Subcutaneous adipose tissue (tissue), 4 donors: Measurements from ENCODE around the gene KMT5C. TPM values are rescaled to one million over a fixed set of nuclear protein-coding genes. Genes with fewer than 3 reads are reported as not detected.

Source experiments
- CTCF ChIP-seq: fragments of 450-650 bp; IDR thresholded peaks from one replicate; pipeline ENCODE4 v1.5.1; 2016; ENCODE audit warnings: low read depth, mild to moderate bottlenecking, control low read depth, antibody characterized with exemption, moderate library complexity
- total RNA-seq, 4 donors: library from RNA; depleted of rRNA; stranded (reverse); fragments of >200 nt; gene quantifications; one replicate each; pipeline ENCODE4 v1.1.0, GENCODE V29; 2016

The KMT5C gene
- 10 to 100 TPM in 1 of 4 donors, 1 to 10 TPM in 3; 7.0 to 24.1 (median 8.0) TPM for total RNA-seq

- TF ChIP-seq CTCF: no peak
Measured at GRCh38 chr19:55339105-55339888, at the start of gene KMT5C. Gene KMT5C, plus strand, starts transcription at chr19:55339876. Its CDS starts 2,061 bp downstream, at chr19:55341937.

GRCh38 chr19:55297267-55297666, 42.4 kb upstream of the KMT5C start:
- TF ChIP-seq CTCF: no peak

DNA sequence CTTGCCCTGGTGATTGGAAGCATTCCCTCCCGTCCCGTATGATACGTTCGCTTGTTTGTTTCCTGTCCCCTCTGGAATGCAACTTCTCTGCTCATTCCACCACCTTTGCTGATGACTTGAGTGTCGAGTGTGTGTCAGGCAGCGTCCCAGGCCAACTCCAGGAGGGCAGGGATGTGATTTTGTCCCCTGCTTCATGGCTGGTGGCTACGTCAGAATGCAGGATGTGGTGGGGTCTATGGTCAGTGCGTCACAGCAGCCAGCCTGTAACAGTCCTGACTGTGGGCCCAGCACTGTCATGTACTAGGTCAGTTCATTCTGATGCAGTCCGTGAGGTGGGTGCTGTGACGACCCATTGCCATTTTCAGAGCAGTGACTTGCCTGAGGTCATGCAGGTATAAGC, 39.7 kb upstream of the KMT5C start:
- TF ChIP-seq CTCF: no peak

GRCh38 chr19:55300886-55301458, 38.7 kb upstream of the KMT5C start:
- no peak for TF ChIP-seq CTCF

- TF ChIP-seq CTCF: no peak
Measured at GRCh38 chr19:55301459-55302317, 38.0 kb upstream of the KMT5C start.

DNA sequence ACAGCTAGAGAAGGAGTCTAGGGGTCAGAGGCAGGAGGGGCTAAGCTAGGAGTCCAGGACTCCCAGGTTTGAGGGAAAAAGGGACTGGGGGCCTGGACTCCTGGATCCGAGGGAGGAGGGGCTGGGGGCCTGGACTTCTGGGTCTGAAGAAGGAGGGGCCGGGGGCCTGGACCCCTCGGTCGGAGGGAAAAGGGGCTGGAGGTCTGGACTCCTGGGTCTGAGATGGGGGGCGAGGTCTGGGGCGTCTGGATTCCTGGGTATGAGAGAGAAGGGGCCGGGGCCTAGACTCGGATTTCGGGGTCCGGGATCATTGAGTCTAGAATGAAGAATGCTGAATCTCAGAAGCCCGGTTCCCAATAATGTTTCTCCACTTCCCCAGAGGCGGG, 37.4 kb upstream of the KMT5C start:
- TF ChIP-seq CTCF: no peak

DNA sequence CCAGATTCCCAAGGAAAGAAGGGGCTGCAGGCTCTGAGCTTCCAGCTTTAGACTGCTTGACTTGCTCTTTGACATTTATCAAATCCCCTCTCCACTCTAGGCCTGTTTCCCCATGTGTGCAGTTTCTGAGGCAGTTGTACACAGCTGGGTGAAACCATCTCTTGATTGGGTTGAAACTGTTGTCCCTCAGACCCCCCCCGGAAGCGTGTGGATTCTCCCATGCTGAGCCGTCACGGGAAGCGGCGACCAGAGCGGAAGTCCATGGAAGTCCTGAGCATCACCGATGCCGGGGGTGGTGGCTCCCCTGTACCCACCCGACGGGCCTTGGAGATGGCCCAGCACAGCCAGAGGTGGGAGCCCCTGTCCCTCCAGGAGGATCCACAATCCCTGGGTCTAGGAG, 36.2 kb upstream of the KMT5C start:
- no peak for TF ChIP-seq CTCF
